T-helper 2 cell treated with Interferon-gamma antibody and Interleukin-4, amounts not matched to agents 5 μg/mL and 100 μg/mL, for 36 hours (primary cell): ENCODE results near the gene PTBP2.

Source experiments
- DNase-seq: peaks from one replicate; pipeline ENCODE4 v3.0.0; 2021; ENCODE audit warnings: low spot score
- H3K27ac Mint-ChIP-seq: one replicate; pipeline ENCODE4 v1.8.0; 2021; ENCODE audit warnings: mild to moderate bottlenecking, mixed read lengths
- H3K27me3 Mint-ChIP-seq: one replicate; pipeline ENCODE4 v1.8.0; 2021; ENCODE audit warnings: low read depth, mixed read lengths
- H3K36me3 Mint-ChIP-seq: one replicate; pipeline ENCODE4 v1.8.0; 2021; ENCODE audit warnings: low read depth, mixed read lengths
- H3K4me1 Mint-ChIP-seq: one replicate; pipeline ENCODE4 v1.8.0; 2021; ENCODE audit warnings: low read depth, mixed read lengths
- H3K4me3 Mint-ChIP-seq: one replicate; pipeline ENCODE4 v1.8.0; 2022; ENCODE audit warnings: mild to moderate bottlenecking, moderate library complexity, mixed read lengths
- H3K9me3 Mint-ChIP-seq: one replicate; pipeline ENCODE4 v1.8.0; 2021; ENCODE audit warnings: mixed read lengths

Gene PTBP2

GRCh38 chr1:96714881-96715280 is 6.7 kb upstream of the PTBP2 start:
- Mint-ChIP-seq H3K36me3 (no peaks in the 10 kb centered on the region), H3K9me3 (no peaks in the 10 kb centered on the region), H3K4me1 (no peaks in the 10 kb centered on the region), H3K27me3 (peaks cover 23% of the 10 kb centered on the region), H3K4me3 (no peak overlapping the region), H3K27ac (no peak overlapping the region)
- DNase-seq = no peak

DNA sequence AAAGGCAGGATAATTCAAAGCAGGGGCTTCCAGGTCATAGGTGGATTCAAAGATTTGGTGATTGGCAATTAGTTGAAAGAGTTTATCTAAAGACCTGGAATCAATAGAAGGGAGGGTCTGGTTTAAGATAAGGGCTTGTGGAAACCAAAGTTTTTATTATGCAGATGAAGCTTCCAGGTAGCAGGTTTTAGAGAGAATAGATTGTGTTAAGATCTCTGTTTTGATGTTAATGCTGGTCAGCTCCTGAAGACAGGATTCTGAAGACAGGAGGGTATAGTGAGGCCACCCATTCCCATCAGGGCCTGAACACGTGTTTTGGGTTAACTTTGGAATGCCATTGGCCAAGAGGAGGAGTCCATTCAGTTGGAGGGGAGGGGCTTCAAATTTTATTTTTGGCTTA is 6.1 kb upstream of the PTBP2 start:
- Mint-ChIP-seq H3K27ac (no peak overlapping the region), H3K9me3 (no peaks in the 10 kb centered on the region), H3K27me3 (peaks cover 23% of the 10 kb centered on the region)

GRCh38 chr1:96721053-96721415 is 550 bp upstream of the PTBP2 start:
- Mint-ChIP-seq H3K27me3 (peaks cover 5% of the 10 kb centered on the region), H3K4me3 (peak overlapping the region; percentile 95), H3K4me1 (peaks cover 20% of the 10 kb centered on the region), H3K27ac (peak overlapping the region; percentile 72), H3K9me3 (no peaks in the 10 kb centered on the region), H3K36me3 (peaks cover 14% of the 10 kb centered on the region)
- DNase-seq = no peak

More for the DNA sequence above, 6.1 kb upstream of the PTBP2 start:
- H3K36me3 Mint-ChIP-seq = no peaks in the 10 kb centered on the region
- H3K4me3 Mint-ChIP-seq = no peak overlapping the region
- DNase-seq = no peak
- no peaks in the 10 kb centered on the region for H3K4me1 Mint-ChIP-seq

DNA sequence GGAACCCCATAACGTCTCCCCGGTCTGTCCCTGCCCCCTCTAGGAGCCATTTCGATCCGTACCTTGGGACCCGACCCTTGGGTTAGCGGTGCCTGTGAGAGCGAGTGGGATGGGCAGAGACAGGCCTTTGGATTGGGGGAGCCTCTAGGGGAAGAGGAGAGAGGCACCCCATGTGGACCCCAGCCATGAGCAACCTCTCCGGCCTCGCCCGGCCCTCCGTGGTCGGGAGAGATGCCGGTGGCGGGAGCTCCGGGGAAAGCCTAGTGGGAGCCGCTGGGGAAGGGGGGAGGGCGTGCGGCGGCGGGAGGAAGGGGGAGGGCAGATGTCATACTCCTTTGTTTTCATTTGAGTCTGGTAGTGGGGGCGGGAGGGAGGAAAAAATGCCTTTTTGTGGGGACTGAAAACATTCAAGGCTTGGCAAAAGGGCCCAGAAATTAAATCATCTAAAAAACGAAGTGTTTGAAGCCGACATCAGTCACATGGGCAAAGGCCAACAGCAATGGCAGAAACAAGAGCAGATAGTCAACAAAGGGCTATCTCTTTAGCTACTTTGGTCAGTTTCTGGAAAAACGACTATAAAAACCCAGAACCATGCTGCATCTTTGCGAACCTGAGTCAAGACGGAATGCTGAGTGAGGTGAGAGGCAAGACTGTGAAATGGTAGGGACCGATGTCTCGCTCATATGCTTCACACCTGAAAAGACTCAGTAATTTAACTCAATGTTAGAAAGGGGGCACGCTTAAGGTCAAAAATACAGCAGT is 758 bp downstream of the PTBP2 start:
- no peaks in the 10 kb centered on the region for H3K9me3 Mint-ChIP-seq
- peaks cover 26% of the 10 kb centered on the region for H3K4me1 Mint-ChIP-seq
- peaks cover 4% of the 10 kb centered on the region for H3K27me3 Mint-ChIP-seq
- H3K27ac Mint-ChIP-seq = peak overlapping the region; percentile 92
- no peak for DNase-seq
- H3K4me3 Mint-ChIP-seq = peak overlapping the region; percentile 95
- H3K36me3 Mint-ChIP-seq = peaks cover 23% of the 10 kb centered on the region

DNA sequence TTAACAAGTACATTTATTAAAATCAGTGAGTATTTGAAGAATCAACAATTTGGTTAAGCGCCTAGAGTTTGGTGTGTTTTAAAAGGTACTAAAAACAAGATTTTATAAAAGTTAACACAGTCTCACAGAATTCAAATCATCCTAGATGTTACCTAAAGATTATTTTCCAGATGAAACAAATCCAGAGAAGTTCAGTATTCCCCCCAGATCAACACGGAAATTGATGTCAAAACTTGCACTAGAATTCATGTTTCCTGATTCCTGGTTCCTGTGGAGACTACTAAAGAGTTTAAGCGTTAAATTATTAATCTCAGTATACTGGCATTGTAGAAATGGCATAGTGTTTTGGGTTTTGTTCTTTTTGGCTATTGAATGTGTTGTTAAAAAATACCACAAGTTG is 1.4 kb downstream of the PTBP2 start:
- no peak for DNase-seq
- no peaks in the 10 kb centered on the region for H3K9me3 Mint-ChIP-seq
- H3K4me1 Mint-ChIP-seq = peaks cover 28% of the 10 kb centered on the region
- peaks cover 28% of the 10 kb centered on the region for H3K36me3 Mint-ChIP-seq
- peak overlapping the region; percentile 92 for H3K27ac Mint-ChIP-seq
- peaks cover 2% of the 10 kb centered on the region for H3K27me3 Mint-ChIP-seq
- peak overlapping the region; percentile 95 for H3K4me3 Mint-ChIP-seq

- Mint-ChIP-seq H3K27ac (peak overlapping the region; percentile 92), H3K27me3 (no peaks in the 10 kb centered on the region), H3K4me1 (peaks cover 30% of the 10 kb centered on the region), H3K4me3 (peak overlapping the region; percentile 95), H3K9me3 (no peaks in the 10 kb centered on the region), H3K36me3 (peaks cover 32% of the 10 kb centered on the region)
- no peak for DNase-seq
These were observed 1.8 kb downstream of the PTBP2 start for GRCh38 chr1:96723377-96723776.

DNA sequence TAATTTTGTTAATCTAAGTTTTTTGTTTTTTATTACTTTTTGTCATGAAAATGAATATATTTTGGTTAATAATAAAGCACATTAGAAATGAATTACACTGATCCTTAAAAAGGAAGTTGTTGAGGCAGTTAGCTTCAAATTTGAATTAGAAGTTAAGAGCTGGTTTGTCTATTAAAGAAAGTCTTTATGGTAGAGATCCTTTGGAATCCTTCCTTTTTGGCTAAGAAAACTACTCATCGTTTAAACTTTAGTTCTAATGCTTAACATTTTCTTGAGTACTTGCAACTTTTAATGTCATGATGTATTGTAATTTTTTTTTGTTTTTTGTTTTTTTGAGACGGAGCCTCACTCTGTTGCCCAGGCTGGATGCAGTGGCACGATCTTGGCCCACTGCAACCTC is 2.4 kb downstream of the PTBP2 start:
- Mint-ChIP-seq H3K4me1 (peaks cover 32% of the 10 kb centered on the region), H3K36me3 (peaks cover 35% of the 10 kb centered on the region), H3K9me3 (no peaks in the 10 kb centered on the region), H3K4me3 (no peak overlapping the region), H3K27me3 (no peaks in the 10 kb centered on the region), H3K27ac (no peak overlapping the region)
- DNase-seq = no peak

- no peak overlapping the region for H3K27ac Mint-ChIP-seq
These were observed 6.3 kb downstream of the PTBP2 start for GRCh38 chr1:96727860-96728259.

DNA sequence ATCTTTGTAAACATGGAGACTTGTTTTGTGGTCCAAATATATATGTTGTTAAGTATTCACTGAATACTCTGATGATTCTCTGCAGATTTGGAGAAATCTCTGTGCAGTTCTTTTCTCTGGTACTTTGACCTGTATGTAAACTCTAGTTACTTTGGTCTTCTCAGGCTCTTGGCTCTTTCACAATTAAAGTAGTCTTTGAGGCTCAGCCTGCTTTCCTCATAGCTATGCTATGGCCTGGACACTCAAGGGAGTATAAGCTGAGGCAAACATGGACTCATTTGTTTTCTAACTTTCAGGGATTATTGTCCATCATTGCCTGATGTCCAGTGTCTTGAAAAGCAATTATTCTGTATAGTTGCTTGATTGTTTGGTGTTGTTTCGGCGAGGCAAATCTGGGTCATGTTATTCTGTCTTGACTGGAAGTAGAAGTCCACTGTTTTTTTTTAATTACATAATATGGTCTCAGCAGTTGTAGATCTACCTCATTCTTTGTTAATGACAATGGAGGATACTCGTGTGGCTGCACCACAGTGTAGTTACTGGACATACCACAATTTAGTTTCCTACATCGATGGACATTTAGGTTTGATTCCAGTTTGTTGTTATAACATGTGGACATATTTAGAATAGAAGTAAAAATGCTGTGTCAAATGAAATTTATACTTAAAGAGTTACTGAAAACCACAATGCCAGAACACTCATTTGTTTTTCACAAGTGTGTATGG is 9.2 kb downstream of the PTBP2 start:
- H3K9me3 Mint-ChIP-seq = no peaks in the 10 kb centered on the region
- peaks cover 27% of the 10 kb centered on the region for H3K4me1 Mint-ChIP-seq
- no peak for DNase-seq
- peaks cover 64% of the 10 kb centered on the region for H3K36me3 Mint-ChIP-seq
- H3K27ac Mint-ChIP-seq = no peak overlapping the region
- H3K4me3 Mint-ChIP-seq = no peak overlapping the region
- H3K27me3 Mint-ChIP-seq = no peaks in the 10 kb centered on the region

More at GRCh38 chr1:96727860-96728259, 6.3 kb downstream of the PTBP2 start:
- DNase-seq = no peak
- no peak overlapping the region for H3K4me3 Mint-ChIP-seq
- H3K27me3 Mint-ChIP-seq = no peaks in the 10 kb centered on the region
- H3K9me3 Mint-ChIP-seq = no peaks in the 10 kb centered on the region
- peaks cover 52% of the 10 kb centered on the region for H3K36me3 Mint-ChIP-seq
- peaks cover 37% of the 10 kb centered on the region for H3K4me1 Mint-ChIP-seq

DNA sequence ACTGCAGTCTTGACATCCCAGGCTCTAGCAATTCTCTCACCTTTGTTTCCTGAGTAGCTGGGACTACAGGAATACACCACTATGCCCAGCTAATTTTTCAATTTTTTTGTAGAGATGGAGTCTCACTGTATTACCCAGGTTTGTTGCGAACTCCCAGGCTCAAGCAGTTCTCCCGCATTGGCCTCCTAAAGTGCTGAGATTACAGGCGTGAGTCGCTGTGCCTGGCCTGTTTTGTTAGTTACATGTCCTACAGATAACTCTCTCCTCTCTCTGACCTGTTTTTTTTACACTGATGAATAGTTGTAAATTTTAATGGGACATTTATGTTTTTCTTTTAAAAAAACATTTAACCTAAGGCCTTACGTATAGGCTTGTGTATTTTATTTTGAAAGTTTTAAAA is 19.8 kb downstream of the PTBP2 start:
- Mint-ChIP-seq H3K4me3 (no peak overlapping the region), H3K27me3 (no peaks in the 10 kb centered on the region), H3K27ac (no peak overlapping the region), H3K4me1 (peaks cover 7% of the 10 kb centered on the region), H3K9me3 (no peaks in the 10 kb centered on the region), H3K36me3 (peaks cover 32% of the 10 kb centered on the region)
- no peak for DNase-seq

DNA sequence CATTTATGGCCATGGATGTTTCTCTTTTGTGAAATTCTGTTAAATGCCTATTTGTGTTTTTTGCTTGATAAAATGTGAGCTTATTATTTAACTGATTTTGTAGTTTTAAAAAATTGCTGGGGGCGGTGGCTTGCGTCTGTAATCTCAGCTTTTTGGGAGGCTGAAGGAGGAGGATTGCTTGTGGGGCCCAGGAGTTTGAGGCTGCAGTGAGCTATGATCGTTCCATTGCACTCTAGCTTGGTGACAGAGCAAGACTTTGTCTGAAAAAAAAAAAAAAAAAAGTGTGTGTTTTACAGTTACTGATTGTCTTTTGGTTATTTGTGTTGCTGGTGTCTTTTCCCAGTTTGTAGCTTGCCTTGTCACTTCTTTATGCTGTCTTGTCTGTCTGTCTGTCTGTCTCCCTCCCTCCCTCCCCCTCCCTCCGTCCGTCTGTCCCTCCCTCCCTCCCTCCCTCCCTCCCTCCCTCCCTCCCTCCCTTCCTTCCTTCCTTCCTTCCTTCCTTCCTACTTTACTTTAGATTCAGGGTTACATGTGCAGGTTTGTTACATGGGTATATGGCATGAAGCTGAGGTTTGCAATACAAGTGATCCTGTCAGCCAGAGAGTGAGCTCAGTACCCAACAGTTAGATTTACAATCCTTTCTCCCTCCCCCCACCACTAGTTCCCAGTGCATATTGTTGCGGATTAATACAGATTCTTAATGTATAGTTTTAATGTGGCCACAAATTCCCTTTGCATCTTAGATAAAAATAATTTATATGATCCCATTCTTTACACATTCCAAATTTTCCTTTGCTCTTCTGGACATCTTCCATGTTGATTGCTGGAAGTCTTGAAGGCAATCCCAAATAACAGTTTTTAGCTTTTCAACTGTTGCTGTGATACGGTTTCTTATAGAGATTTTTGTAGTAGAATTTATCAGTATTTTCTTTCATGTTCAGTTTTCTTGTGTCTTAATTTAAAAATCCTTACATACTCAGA is 25.1 kb downstream of the PTBP2 start:
- no peak overlapping the region for H3K27ac Mint-ChIP-seq
- peaks cover 17% of the 10 kb centered on the region for H3K36me3 Mint-ChIP-seq
- H3K4me1 Mint-ChIP-seq = peaks cover 21% of the 10 kb centered on the region
- no peak overlapping the region for H3K4me3 Mint-ChIP-seq
- H3K9me3 Mint-ChIP-seq = no peaks in the 10 kb centered on the region
- no peaks in the 10 kb centered on the region for H3K27me3 Mint-ChIP-seq
- no peak for DNase-seq

DNA sequence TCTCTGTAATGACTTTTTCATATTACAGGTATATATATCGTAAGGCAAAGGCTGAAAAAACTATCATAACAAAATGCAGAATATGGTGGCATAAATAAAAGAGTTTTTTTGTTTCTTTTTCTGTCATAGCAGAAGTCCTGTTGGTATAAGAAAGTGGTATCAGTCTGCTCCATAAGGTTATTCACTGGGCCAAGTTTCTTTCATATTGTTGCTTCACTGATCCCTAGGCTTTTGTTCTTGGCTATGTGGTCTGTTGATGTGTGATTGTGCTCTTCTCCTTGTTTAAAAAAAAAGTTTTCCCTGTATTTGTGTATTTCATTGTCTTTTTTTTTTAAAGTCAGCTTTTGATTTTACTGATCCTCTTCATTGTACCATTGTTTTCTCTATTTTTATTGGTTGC is 26.0 kb downstream of the PTBP2 start:
- H3K4me1 Mint-ChIP-seq = peaks cover 20% of the 10 kb centered on the region
- H3K36me3 Mint-ChIP-seq = peaks cover 20% of the 10 kb centered on the region
- DNase-seq = no peak
- H3K27ac Mint-ChIP-seq = no peak overlapping the region
- no peaks in the 10 kb centered on the region for H3K9me3 Mint-ChIP-seq
- no peaks in the 10 kb centered on the region for H3K27me3 Mint-ChIP-seq
- H3K4me3 Mint-ChIP-seq = no peak overlapping the region

DNA sequence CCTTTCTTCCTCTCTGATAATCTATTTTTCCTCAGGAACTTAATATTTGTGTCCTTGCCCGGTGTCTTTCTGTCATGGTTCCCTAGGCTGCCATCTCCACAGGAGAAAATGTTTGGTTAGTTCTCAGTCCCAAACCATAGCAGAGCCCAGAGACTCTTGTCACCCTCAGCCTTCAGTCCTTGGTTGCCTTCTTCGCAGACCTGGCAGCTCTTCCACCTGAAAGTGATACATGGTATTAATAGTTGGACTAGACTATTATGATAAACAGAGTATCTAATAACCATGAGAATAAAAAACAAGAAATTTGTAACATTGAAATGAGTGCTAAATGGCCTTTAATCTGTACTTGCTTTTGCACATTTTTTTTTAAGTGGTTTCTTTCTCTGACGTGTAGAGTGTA is 26.5 kb downstream of the PTBP2 start:
- H3K4me1 Mint-ChIP-seq = peaks cover 20% of the 10 kb centered on the region
- H3K4me3 Mint-ChIP-seq = no peak overlapping the region
- H3K36me3 Mint-ChIP-seq = peaks cover 25% of the 10 kb centered on the region
- no peak overlapping the region for H3K27ac Mint-ChIP-seq
- H3K9me3 Mint-ChIP-seq = no peaks in the 10 kb centered on the region
- H3K27me3 Mint-ChIP-seq = no peaks in the 10 kb centered on the region
- DNase-seq = no peak

GRCh38 chr1:96749618-96750017 is 28.0 kb downstream of the PTBP2 start:
- H3K4me1 Mint-ChIP-seq = peaks cover 20% of the 10 kb centered on the region
- H3K4me3 Mint-ChIP-seq = no peak overlapping the region
- H3K36me3 Mint-ChIP-seq = peaks cover 39% of the 10 kb centered on the region
- no peak overlapping the region for H3K27ac Mint-ChIP-seq
- no peaks in the 10 kb centered on the region for H3K27me3 Mint-ChIP-seq
- no peaks in the 10 kb centered on the region for H3K9me3 Mint-ChIP-seq
- no peak for DNase-seq
